Thyroid gland (tissue), 4 donors: ENCODE results near the gene KCNQ4.

ENCODE experiments used
- POLR2A ChIP-seq, 2 donors: fragments of 450-650 bp; IDR thresholded peaks; one replicate each; pipeline ENCODE4 v1.6.1; 2017; ENCODE audit warnings: antibody characterized with exemption in 2 of 2, mild to moderate bottlenecking in 2 of 2, moderate library complexity in 1 of 2
- TF ChIP-seq, protein P1 (sequence below), 6 experiments: fragments of 200-600 bp in 3 of 6; fragments of 450-650 bp in 3 of 6; sonication (generic) in 3 of 6; IDR thresholded peaks; one replicate each; pipeline ENCODE4 v1.5.1; 2016 to 2019; ENCODE audit warnings: antibody characterized with exemption in 6 of 6, mild to moderate bottlenecking in 2 of 6, inconsistent platforms in 1 of 6, moderate library complexity in 1 of 6

DNA sequence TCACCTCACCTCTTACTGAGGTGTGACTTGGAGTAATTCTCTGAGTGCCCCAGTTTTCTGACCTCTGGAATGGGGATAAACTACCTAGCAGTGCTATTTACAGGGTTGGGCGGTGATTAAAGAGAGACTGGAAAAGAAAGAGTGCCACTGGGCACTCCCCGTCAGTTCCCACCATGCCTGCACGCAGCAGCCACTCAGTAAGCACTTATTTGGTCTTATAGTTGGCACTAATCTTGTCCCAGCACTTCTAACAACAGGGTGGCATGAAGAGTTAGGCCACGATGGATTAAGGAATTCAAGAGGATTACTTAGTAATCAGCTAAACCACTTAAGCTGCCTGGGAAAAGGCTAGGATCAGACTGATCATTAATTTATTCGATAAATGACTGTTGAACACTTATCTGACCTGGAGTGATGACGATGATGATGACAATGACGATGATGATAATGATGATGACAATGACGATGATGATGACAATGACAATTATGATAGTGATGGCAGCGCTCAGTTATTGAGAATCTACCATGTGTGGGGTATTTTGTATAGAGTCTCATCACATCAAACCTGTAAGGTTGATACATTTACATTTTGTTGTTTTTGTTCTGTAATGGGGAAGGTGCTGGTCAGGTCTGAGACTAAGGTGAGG lies 73.2 kb downstream of the KCNQ4 start:
- TF ChIP-seq, protein P1, sequence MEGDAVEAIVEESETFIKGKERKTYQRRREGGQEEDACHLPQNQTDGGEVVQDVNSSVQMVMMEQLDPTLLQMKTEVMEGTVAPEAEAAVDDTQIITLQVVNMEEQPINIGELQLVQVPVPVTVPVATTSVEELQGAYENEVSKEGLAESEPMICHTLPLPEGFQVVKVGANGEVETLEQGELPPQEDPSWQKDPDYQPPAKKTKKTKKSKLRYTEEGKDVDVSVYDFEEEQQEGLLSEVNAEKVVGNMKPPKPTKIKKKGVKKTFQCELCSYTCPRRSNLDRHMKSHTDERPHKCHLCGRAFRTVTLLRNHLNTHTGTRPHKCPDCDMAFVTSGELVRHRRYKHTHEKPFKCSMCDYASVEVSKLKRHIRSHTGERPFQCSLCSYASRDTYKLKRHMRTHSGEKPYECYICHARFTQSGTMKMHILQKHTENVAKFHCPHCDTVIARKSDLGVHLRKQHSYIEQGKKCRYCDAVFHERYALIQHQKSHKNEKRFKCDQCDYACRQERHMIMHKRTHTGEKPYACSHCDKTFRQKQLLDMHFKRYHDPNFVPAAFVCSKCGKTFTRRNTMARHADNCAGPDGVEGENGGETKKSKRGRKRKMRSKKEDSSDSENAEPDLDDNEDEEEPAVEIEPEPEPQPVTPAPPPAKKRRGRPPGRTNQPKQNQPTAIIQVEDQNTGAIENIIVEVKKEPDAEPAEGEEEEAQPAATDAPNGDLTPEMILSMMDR (IDR thresholded peaks at IDR 0.05): no peak
- no peak for TF ChIP-seq POLR2A (IDR thresholded peaks at IDR 0.05)
